ENCODE measurements around the gene UBE2J2. TPM values are rescaled to one million over a fixed set of nuclear protein-coding genes. Genes with fewer than 3 reads are reported as not detected.
A peak's percentile ranks its signal among the peaks of the same experiment; 100 is the strongest.

The UBE2J2 gene
- total and polyA plus RNA-seq, 7 experiments from 2014 or later: 62.3 to 92.2 (median 84.1) TPM

DNA sequence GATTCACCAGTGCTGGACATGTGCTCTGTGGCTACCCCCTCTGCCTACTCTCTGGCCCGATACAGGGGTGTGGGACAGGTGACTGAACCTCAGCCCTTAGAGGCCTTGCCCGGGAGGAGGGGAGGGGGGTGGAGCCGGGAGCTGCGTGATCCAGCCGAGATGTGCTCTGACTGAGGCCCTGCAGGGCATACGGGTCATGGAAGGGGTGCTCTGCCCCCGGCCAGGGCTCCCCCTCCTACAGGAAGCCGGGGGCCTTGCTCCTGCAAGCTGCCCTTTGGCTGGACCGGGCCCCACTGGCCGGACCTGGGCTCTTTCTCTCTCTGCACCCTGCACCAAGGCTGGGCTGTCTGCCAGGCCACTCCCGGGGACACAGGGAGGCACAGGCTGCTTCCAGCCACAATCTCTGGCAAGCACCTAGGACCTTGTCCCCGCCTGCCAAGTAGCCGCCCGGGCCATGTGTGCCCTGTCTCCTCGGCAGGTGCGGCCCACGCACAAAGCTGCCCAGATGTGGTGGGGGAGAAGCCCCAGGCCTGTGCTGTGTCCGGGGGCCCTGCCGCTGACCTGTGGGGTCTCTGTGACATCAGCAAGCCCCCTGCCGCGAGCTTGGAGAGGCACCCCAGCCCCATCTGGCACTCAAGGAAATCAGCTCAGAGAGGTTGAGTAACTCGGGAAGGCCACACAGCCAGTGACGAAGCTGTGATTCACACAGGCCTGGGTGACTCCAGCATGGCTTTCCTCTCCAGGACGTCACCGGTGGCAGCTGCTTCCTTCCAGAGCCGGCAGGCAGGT, 8.1 kb upstream of the UBE2J2 start:
- no peak for DNase-seq
- no peaks in the 10 kb centered on the region for H3K36me3 Mint-ChIP-seq
- peak; percentile 45 for ATAC-seq
- H3K4me3 ChIP-seq (ENCODE audit: low read length): no peak overlapping the region
- H3K27me3 Mint-ChIP-seq: no peaks in the 10 kb centered on the region
- no peak overlapping the region for H3K27ac ChIP-seq (ENCODE audit: low read depth, low read length)
- H3K36me3 ChIP-seq (ENCODE audit: control insufficient read depth in 2 of 3, insufficient read depth in 3 of 3, low read length in 3 of 3): no peaks in the 10 kb centered on the region
- H3K9me3 Mint-ChIP-seq: no peaks in the 10 kb centered on the region
- POLR2A ChIA-PET: no interaction called here
- peaks cover 0 to 1% (median 0%) of the 10 kb centered on the region in 7 donors for H3K4me1 Mint-ChIP-seq
- no peak overlapping the region for H3K4me3 Mint-ChIP-seq
- H3K27me3 ChIP-seq (ENCODE audit: control insufficient read depth in 2 of 2, insufficient read depth in 2 of 2, low read length in 2 of 2): no peaks in the 10 kb centered on the region
- no peaks in the 10 kb centered on the region for H3K4me1 ChIP-seq (ENCODE audit: control insufficient read depth in 2 of 2, insufficient read depth in 2 of 2, low read length in 2 of 2)
- no peaks in the 10 kb centered on the region for H3K9me3 ChIP-seq (ENCODE audit: control insufficient read depth in 2 of 3, low read length in 3 of 3)
- H3K27ac Mint-ChIP-seq: no peak overlapping the region
- intact Hi-C loops (cut with micrococcal nuclease): no loop called here
- CTCF ChIA-PET: no interaction called here

DNA sequence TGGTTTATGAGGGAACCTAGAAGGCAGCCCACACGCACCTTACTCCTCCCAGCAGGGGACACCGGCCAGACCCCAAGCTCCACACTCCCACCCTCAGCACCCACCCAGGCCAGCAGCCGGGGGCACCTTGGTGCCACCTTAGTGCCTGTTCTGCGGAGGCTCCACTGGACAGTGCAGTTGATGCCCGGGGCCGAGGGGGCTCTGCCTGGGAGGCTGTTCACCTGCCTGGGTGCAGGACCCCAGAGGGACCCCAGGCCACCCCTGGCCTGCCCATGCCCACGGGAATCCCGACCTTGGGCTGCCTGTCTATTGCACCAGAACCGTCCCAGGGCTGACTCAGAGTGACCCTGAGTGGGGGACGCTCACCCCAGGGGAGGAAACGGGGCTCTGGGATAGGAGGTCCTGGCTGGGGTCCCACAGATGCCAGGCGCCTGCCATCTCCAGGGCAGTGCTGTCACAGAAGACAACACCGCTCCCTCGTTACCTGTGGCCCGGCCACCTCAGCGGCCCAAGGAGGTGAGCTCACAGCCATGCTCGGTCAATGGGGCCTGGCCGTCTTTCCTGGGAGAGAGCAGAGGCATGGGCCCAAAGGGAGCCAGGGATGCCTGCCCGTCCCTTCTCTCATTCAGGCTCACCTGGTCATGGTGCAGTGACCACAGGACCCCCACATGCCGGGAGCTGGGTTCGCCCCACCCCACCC, 7.3 kb upstream of the UBE2J2 start:
- intact Hi-C loops (cut with micrococcal nuclease): no loop called here
- no peaks in the 10 kb centered on the region for H3K9me3 ChIP-seq (ENCODE audit: control insufficient read depth in 2 of 3, low read length in 3 of 3)
- DNase-seq (no peak), ATAC-seq (no peak)
- no peaks in the 10 kb centered on the region for H3K36me3 ChIP-seq (ENCODE audit: control insufficient read depth in 2 of 3, insufficient read depth in 3 of 3, low read length in 3 of 3)
- H3K4me3 ChIP-seq (ENCODE audit: low read length): no peak overlapping the region
- peaks cover 0 to 1% (median 0%) of the 10 kb centered on the region in 7 donors for H3K4me1 Mint-ChIP-seq
- no peak overlapping the region for H3K27ac ChIP-seq (ENCODE audit: low read depth, low read length)
- H3K9me3 Mint-ChIP-seq: no peaks in the 10 kb centered on the region
- H3K4me3 Mint-ChIP-seq: no peak overlapping the region
- H3K27me3 ChIP-seq (ENCODE audit: control insufficient read depth in 2 of 2, insufficient read depth in 2 of 2, low read length in 2 of 2): no peaks in the 10 kb centered on the region
- no peaks in the 10 kb centered on the region for H3K27me3 Mint-ChIP-seq
- H3K27ac Mint-ChIP-seq: no peak overlapping the region
- H3K36me3 Mint-ChIP-seq: no peaks in the 10 kb centered on the region
- no peaks in the 10 kb centered on the region for H3K4me1 ChIP-seq (ENCODE audit: control insufficient read depth in 2 of 2, insufficient read depth in 2 of 2, low read length in 2 of 2)
- CTCF ChIA-PET: no interaction called here
- POLR2A ChIA-PET: no interaction called here

DNA sequence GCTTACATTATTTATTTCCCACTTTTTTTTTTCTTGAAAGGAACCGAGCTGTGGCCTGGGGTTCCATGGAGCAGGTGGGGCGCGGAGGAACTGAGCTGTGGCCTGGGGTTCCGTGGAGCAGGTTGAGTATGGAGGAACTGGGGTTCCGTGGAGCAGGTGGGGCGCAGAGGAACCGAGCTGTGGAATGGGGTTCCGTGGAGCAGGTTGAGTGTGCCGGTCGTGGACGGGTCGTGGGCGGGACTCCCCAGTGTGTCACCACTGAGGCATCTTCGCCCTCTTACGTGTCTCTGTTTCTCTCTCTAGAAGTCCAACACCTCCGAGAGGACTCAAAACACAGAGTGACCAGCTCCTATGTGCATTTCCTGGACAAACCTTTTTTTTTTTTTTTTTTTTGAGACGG, 5.4 kb upstream of the UBE2J2 start:
- no peak overlapping the region for H3K27ac Mint-ChIP-seq
- no peaks in the 10 kb centered on the region for H3K36me3 Mint-ChIP-seq
- H3K27me3 ChIP-seq (ENCODE audit: control insufficient read depth in 2 of 2, insufficient read depth in 2 of 2, low read length in 2 of 2): no peaks in the 10 kb centered on the region
- POLR2A ChIA-PET: no interaction called here
- peaks cover 0 to 6% of the 10 kb centered on the region in 2 donors for H3K4me1 ChIP-seq (ENCODE audit: control insufficient read depth in 2 of 2, insufficient read depth in 2 of 2, low read length in 2 of 2)
- H3K4me1 Mint-ChIP-seq: peaks cover 0 to 5% (median 3%) of the 10 kb centered on the region in 7 donors
- no peaks in the 10 kb centered on the region for H3K9me3 ChIP-seq (ENCODE audit: control insufficient read depth in 2 of 3, low read length in 3 of 3)
- H3K4me3 Mint-ChIP-seq: no peak overlapping the region
- H3K9me3 Mint-ChIP-seq: no peaks in the 10 kb centered on the region
- CTCF ChIA-PET: no interaction called here
- peaks cover 0 to 2% (median 0%) of the 10 kb centered on the region in 3 experiments for H3K36me3 ChIP-seq (ENCODE audit: control insufficient read depth in 2 of 3, insufficient read depth in 3 of 3, low read length in 3 of 3)
- DNase-seq (no peak), ATAC-seq (no peak)
- H3K27me3 Mint-ChIP-seq: no peaks in the 10 kb centered on the region
- no peak overlapping the region for H3K4me3 ChIP-seq (ENCODE audit: low read length)
- intact Hi-C loops (cut with micrococcal nuclease): no loop called here
- H3K27ac ChIP-seq (ENCODE audit: low read depth, low read length): no peak overlapping the region

DNA sequence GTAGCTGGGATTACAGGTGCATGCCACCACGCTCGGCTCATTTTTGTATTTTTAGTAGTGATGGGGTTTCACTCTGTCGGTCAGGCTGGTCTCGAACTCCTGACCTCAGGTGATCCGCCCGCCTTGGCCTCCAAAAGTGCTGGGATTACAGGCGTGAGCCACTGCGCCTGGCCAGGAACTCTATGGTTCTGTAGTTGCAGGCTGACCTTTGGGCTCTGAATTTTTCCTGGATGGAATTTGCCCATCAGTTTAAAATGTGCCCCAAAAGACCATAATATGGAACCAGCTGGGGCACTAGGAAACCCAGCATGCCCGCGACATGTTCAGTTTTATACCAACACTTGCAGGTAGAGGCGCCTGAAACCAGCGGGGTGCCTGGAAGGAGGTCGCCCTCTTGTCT, 5.0 kb upstream of the UBE2J2 start:
- Histone ChIP-seq H3K9me3 (ENCODE audit: control insufficient read depth in 2 of 3, low read length in 3 of 3) (no peaks in the 10 kb centered on the region), H3K36me3 (ENCODE audit: control insufficient read depth in 2 of 3, insufficient read depth in 3 of 3, low read length in 3 of 3) (peaks cover 0 to 3% (median 0%) of the 10 kb centered on the region in 3 experiments), H3K27ac (ENCODE audit: low read depth, low read length) (no peak overlapping the region), H3K4me1 (ENCODE audit: control insufficient read depth in 2 of 2, insufficient read depth in 2 of 2, low read length in 2 of 2) (peaks cover 0 to 6% of the 10 kb centered on the region in 2 donors), H3K27me3 (ENCODE audit: control insufficient read depth in 2 of 2, insufficient read depth in 2 of 2, low read length in 2 of 2) (no peaks in the 10 kb centered on the region), H3K4me3 (ENCODE audit: low read length) (no peak overlapping the region)
- DNase-seq (no peak), ATAC-seq (no peak)
- H3K36me3 Mint-ChIP-seq: no peaks in the 10 kb centered on the region
- no peaks in the 10 kb centered on the region for H3K27me3 Mint-ChIP-seq
- no peaks in the 10 kb centered on the region for H3K9me3 Mint-ChIP-seq
- intact Hi-C loops (cut with micrococcal nuclease): no loop called here
- no peak overlapping the region for H3K4me3 Mint-ChIP-seq
- CTCF ChIA-PET: no interaction called here
- no peak overlapping the region for H3K27ac Mint-ChIP-seq
- POLR2A ChIA-PET: no interaction called here
- peaks cover 0 to 5% (median 3%) of the 10 kb centered on the region in 7 donors for H3K4me1 Mint-ChIP-seq

DNA sequence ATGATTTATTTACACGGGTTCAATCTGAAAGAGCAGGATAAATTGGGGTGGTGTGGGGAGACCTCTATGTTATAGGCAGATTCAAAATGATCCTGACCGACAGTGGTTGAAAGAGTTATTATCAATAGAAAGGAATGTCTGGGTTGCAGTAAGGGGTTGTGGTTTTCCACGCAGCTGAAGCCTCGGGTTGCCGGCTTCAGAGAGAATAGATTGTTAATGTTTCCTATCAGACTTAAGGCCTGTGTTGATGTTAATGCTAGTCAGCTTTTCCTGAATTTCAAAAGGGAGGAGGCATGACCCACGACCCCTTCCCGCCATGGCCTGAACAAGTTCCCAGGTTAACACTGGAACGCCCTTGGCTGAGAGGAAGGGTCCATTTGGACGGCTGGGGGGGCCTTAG, 2.2 kb upstream of the UBE2J2 start:
- Mint-ChIP-seq H3K9me3 (no peaks in the 10 kb centered on the region), H3K36me3 (peaks cover 0 to 9% (median 0%) of the 10 kb centered on the region in 5 donors), H3K27me3 (no peaks in the 10 kb centered on the region), H3K27ac (peak overlapping the region in 4 of 9 donors; percentile 6 to 82 (median 48)), H3K4me3 (peak overlapping the region in 9 of 10 donors; percentile 2 to 81 (median 59)), H3K4me1 (peaks cover 9 to 28% (median 22%) of the 10 kb centered on the region in 7 donors)
- H3K4me3 ChIP-seq (ENCODE audit: low read length): no peak overlapping the region
- no peaks in the 10 kb centered on the region for H3K27me3 ChIP-seq (ENCODE audit: control insufficient read depth in 2 of 2, insufficient read depth in 2 of 2, low read length in 2 of 2)
- no peak for DNase-seq
- H3K9me3 ChIP-seq (ENCODE audit: control insufficient read depth in 2 of 3, low read length in 3 of 3): no peaks in the 10 kb centered on the region
- no peak overlapping the region for H3K27ac ChIP-seq (ENCODE audit: low read depth, low read length)
- ATAC-seq: no peak
- ChIA-PET CTCF (no interaction called here), POLR2A (no interaction called here)
- peaks cover 0 to 7% (median 0%) of the 10 kb centered on the region in 3 experiments for H3K36me3 ChIP-seq (ENCODE audit: control insufficient read depth in 2 of 3, insufficient read depth in 3 of 3, low read length in 3 of 3)
- H3K4me1 ChIP-seq (ENCODE audit: control insufficient read depth in 2 of 2, insufficient read depth in 2 of 2, low read length in 2 of 2): peaks cover 22 to 27% of the 10 kb centered on the region in 2 donors
- intact Hi-C loops (cut with micrococcal nuclease): loop anchor here in 1 of 2 donors (2.0 kb wide), 1 partner anchor 123 kb away; the partner anchor contains the start of gene CCNL2

DNA sequence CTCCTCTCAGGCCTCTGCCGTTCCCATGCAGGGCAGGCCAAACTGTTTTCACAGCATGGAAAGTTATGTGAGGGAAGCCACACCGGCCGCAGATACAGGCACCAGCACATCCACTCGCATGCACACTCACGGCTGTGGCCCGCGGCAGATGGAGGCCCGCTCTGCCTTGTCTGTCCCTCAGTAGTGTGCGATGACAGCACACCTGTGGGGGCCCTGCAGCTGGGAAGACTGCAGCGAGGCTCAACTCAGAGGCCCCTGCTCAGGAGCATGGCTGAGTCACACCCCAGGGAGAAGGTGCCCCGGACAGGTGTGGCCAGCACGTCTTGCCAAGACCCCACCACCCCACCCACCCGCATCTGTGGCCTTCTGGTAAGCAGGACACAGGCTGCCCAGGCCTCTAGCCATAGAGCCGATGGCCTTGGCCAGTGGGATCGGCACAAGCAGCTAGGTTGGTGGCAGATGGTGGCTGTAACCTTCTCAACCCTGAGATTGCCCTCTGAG, 1.3 kb upstream of the UBE2J2 start:
- no peaks in the 10 kb centered on the region for H3K9me3 ChIP-seq (ENCODE audit: control insufficient read depth in 2 of 3, low read length in 3 of 3)
- H3K4me1 ChIP-seq (ENCODE audit: control insufficient read depth in 2 of 2, insufficient read depth in 2 of 2, low read length in 2 of 2): peaks cover 28 to 35% of the 10 kb centered on the region in 2 donors
- Mint-ChIP-seq H3K27ac (peak overlapping the region in 3 of 9 donors; percentile 24 to 62 (median 48)), H3K9me3 (no peaks in the 10 kb centered on the region), H3K4me3 (peak overlapping the region; percentile 52 to 90 (median 68)), H3K36me3 (peaks cover 0 to 11% (median 0%) of the 10 kb centered on the region in 5 donors), H3K4me1 (peaks cover 18 to 37% (median 30%) of the 10 kb centered on the region in 7 donors), H3K27me3 (no peaks in the 10 kb centered on the region)
- DNase-seq (no peak), ATAC-seq (no peak)
- ChIA-PET CTCF (no interaction called here), POLR2A (no interaction called here)
- intact Hi-C loops (cut with micrococcal nuclease): loop anchor here (2.0 to 5.0 kb wide), 3 partner anchors 63 to 243 kb away; partner anchors contain the start of genes CCNL2 (in 1 of the 2) and TNFRSF4 (in 1 of the 2)
- H3K27ac ChIP-seq (ENCODE audit: low read depth, low read length): no peak overlapping the region
- H3K27me3 ChIP-seq (ENCODE audit: control insufficient read depth in 2 of 2, insufficient read depth in 2 of 2, low read length in 2 of 2): no peaks in the 10 kb centered on the region
- H3K36me3 ChIP-seq (ENCODE audit: control insufficient read depth in 2 of 3, insufficient read depth in 3 of 3, low read length in 3 of 3): peaks cover 0 to 8% (median 0%) of the 10 kb centered on the region in 3 experiments
- peak overlapping the region; percentile 61 for H3K4me3 ChIP-seq (ENCODE audit: low read length)

Measured in naive thymus-derived CD4-positive, alpha-beta T cell (primary cell).